Adrenal gland (tissue), 5 donors: ENCODE data around the gene RBPJ.

Experiments used
- POLR2A ChIP-seq, 2 donors: fragments of 450-650 bp; IDR thresholded peaks; one replicate each; pipeline ENCODE4 v1.6.1; 2017; ENCODE audit warnings: antibody characterized with exemption in 2 of 2, mild to moderate bottlenecking in 2 of 2, moderate library complexity in 1 of 2
- TF ChIP-seq, protein P1 (sequence below), 6 experiments: fragments of 450-650 bp in 4 of 6; fragments of 200-600 bp in 2 of 6; sonication (generic) in 1 of 6; IDR thresholded peaks; 1 replicate in 5 of 6; 2 replicates in 1 of 6; pipeline versions ENCODE4 v1.5.1 to v1.8.0; 2016 to 2021; ENCODE audit warnings: antibody characterized with exemption in 6 of 6, mild to moderate bottlenecking in 2 of 6, moderate library complexity in 1 of 6
- donor health status: DM: no; HTN: no; CAD: no.

DNA sequence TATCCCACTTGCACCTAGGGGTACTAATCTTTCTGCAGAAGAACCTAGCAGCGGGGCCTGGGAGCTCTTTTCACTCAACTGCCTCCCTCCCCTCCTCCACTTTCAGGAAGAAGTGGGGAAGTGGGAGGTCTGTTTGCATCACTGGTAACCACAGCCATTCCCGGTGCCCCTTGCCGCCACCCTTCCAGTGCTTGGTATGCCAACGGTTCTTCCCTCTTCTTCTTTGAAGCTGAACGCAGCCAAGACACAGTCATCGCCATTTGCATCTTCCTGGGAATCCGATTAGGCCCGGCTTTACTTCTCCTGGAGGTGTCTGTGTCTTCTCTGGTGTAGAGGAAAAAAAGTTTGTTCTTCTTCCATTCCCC is 47.2 kb upstream of the RBPJ start:
- TF ChIP-seq, protein P1, sequence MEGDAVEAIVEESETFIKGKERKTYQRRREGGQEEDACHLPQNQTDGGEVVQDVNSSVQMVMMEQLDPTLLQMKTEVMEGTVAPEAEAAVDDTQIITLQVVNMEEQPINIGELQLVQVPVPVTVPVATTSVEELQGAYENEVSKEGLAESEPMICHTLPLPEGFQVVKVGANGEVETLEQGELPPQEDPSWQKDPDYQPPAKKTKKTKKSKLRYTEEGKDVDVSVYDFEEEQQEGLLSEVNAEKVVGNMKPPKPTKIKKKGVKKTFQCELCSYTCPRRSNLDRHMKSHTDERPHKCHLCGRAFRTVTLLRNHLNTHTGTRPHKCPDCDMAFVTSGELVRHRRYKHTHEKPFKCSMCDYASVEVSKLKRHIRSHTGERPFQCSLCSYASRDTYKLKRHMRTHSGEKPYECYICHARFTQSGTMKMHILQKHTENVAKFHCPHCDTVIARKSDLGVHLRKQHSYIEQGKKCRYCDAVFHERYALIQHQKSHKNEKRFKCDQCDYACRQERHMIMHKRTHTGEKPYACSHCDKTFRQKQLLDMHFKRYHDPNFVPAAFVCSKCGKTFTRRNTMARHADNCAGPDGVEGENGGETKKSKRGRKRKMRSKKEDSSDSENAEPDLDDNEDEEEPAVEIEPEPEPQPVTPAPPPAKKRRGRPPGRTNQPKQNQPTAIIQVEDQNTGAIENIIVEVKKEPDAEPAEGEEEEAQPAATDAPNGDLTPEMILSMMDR (IDR thresholded peaks at IDR 0.05) = no peak
- no peak for TF ChIP-seq POLR2A (IDR thresholded peaks at IDR 0.05)
